Endothelial cell of umbilical vein (primary cell): Measurements from ENCODE around the gene MANBA. TPM values are rescaled to one million over a fixed set of nuclear protein-coding genes. Genes with fewer than 3 reads are reported as not detected.

Experiments used
- BruUV-seq: library from RNA; stranded (reverse); fragments of 400-500 nt; replicated peaks from 2 replicates; lab custom pipeline; 2021; lab: Mats Ljungman, UMichigan
- CTCF ChIA-PET: fragments of 300-600, 350-600 bp; sonication (Branson Sonifier 250); formaldehyde crosslinking; loops from one replicate; lab custom pipeline; 2021; ENCODE audit warnings: antibody characterized with exemption, inconsistent platforms; lab: Charles Lee
- POLR2A ChIA-PET: fragments of 300-600, 350-600 bp; sonication (Branson Sonifier 250); formaldehyde crosslinking; loops from one replicate; lab custom pipeline; 2021; ENCODE audit warnings: antibody characterized with exemption, inconsistent platforms; lab: Charles Lee
- DNase-seq: peaks from one replicate; pipeline ENCODE4 v3.0.0-alpha.2; 2011; ENCODE audit warnings: low read depth, low spot score
- FAIRE-seq: peaks from 2 replicates; lab custom pipeline; 2011; peaks lifted over from hg19 to GRCh38; lab: Jason Lieb, UNC
- H2AFZ ChIP-seq: 2 replicates; pipeline ENCODE4 v1.6.0; 2012; ENCODE audit warnings: low read depth, low read length, control low read depth, inconsistent platforms
- H3K27ac ChIP-seq: 2 replicates; pipeline ENCODE4 v1.5.1; 2011; ENCODE audit warnings: low read depth, mild to moderate bottlenecking, control low read depth, low read length, moderate library complexity; ENCODE audit not compliant: insufficient read depth
- H3K27me3 ChIP-seq, 2 experiments: 2 replicates each; pipeline versions ENCODE4 v1.6.0 to v1.6.1; 2011; ENCODE audit warnings: low read length in 2 of 2, mixed read lengths in 1 of 2; ENCODE audit not compliant: control insufficient read depth in 2 of 2, insufficient read depth in 2 of 2
- H3K36me3 ChIP-seq, 2 experiments: 2 replicates in 1 of 2; 3 replicates in 1 of 2; pipeline ENCODE4 v1.5.1; 2011; ENCODE audit warnings: low read length in 2 of 2, mild to moderate bottlenecking in 1 of 2, moderate library complexity in 1 of 2; ENCODE audit not compliant: control insufficient read depth in 2 of 2, insufficient read depth in 2 of 2; ENCODE audit errors: extremely low read depth in 1 of 2
- H3K4me1 ChIP-seq: 3 replicates; pipeline ENCODE4 v1.5.1; 2011; ENCODE audit warnings: mild to moderate bottlenecking, low read length; ENCODE audit not compliant: control insufficient read depth, insufficient read depth; ENCODE audit errors: extremely low read depth
- H3K4me2 ChIP-seq: 2 replicates; pipeline ENCODE4 v1.6.1; 2011; ENCODE audit warnings: low read length, control low read depth, mixed read lengths; ENCODE audit not compliant: insufficient read depth
- H3K4me3 ChIP-seq, 3 experiments: fragments of 200-600 bp in 1 of 3; sonication (generic), shearing (Covaris generic) in 1 of 3; replicated peaks in 1 of 3; 2 replicates each; pipeline ENCODE4 v1.5.1; 2011 to 2016; ENCODE audit warnings: control low read depth in 3 of 3, low read length in 3 of 3, mild to moderate bottlenecking in 2 of 3, inconsistent platforms in 1 of 3, low read depth in 1 of 3, moderate library complexity in 1 of 3; ENCODE audit not compliant: insufficient read depth in 1 of 3
- H3K79me2 ChIP-seq: 2 replicates; pipeline ENCODE4 v1.6.0; 2012; ENCODE audit warnings: low read length, inconsistent platforms; ENCODE audit not compliant: control insufficient read depth, insufficient read depth
- H3K9ac ChIP-seq: replicated peaks from 2 replicates; pipeline ENCODE3; 2011; ENCODE audit warnings: low read length, control low read depth; ENCODE audit not compliant: insufficient read depth; ENCODE audit errors: extremely low read depth
- H3K9me1 ChIP-seq: replicated peaks from 3 replicates; pipeline ENCODE4 v1.6.0; 2011; ENCODE audit warnings: mild to moderate bottlenecking, low read length; ENCODE audit not compliant: control insufficient read depth, insufficient read depth; ENCODE audit errors: extremely low read depth
- H3K9me3 ChIP-seq: replicated peaks from 2 replicates; pipeline ENCODE4 v1.5.1; 2012; ENCODE audit warnings: low read length, inconsistent platforms; ENCODE audit not compliant: control insufficient read depth, insufficient read depth
- H4K20me1 ChIP-seq: replicated peaks from 2 replicates; pipeline ENCODE3; 2011; ENCODE audit warnings: mild to moderate bottlenecking, low read length; ENCODE audit not compliant: control insufficient read depth, insufficient read depth; ENCODE audit errors: extremely low read depth
- EZH2 ChIP-seq: IDR thresholded peaks from 2 replicates; pipeline ENCODE4 v1.6.1; 2012; ENCODE audit warnings: borderline replicate concordance, low read depth, mild to moderate bottlenecking, moderate library complexity, low read length, inconsistent platforms; ENCODE audit not compliant: severe bottlenecking
- FOS ChIP-seq: IDR thresholded peaks from 2 replicates; pipeline ENCODE4 v1.6.1; 2011; ENCODE audit warnings: mild to moderate bottlenecking, low read length, moderate library complexity, borderline replicate concordance; ENCODE audit not compliant: insufficient read depth
- GATA2 ChIP-seq: IDR thresholded peaks from 2 replicates; pipeline ENCODE4 v1.7.0; 2011; ENCODE audit warnings: low read depth, mild to moderate bottlenecking, moderate library complexity, mixed read lengths, low read length; ENCODE audit not compliant: insufficient read length, insufficient read depth
- JUN ChIP-seq: IDR thresholded peaks from 2 replicates; pipeline ENCODE4 v1.6.1; 2011; ENCODE audit warnings: borderline replicate concordance, low read depth; ENCODE audit not compliant: insufficient read length, insufficient read depth
- MYC ChIP-seq: IDR thresholded peaks from one replicate; pipeline ENCODE4 v1.6.1; 2011; ENCODE audit warnings: mild to moderate bottlenecking, low read depth, low read length
- POLR2A ChIP-seq: IDR thresholded peaks from 2 replicates; pipeline ENCODE4 v1.6.1; 2012; ENCODE audit warnings: low read depth, mild to moderate bottlenecking, control low read depth, low read length
- POLR2AphosphoS5 ChIP-seq: IDR thresholded peaks from 2 replicates; pipeline ENCODE4 v1.6.1; 2012; ENCODE audit warnings: low read depth, mild to moderate bottlenecking, control low read depth, low read length, moderate library complexity; ENCODE audit not compliant: insufficient read depth
- dilution Hi-C: fragments of 300-500 bp; cut with MboI; formaldehyde crosslinking; loops from one replicate; pipeline ENCODE4 v1.15.0; 2019; ENCODE audit warnings: low sequenced_read_pairs; ENCODE audit not compliant: extremely low pct_ligation_motif_present
- intact Hi-C: fragments of 100-400 bp; cut with micrococcal nuclease; formaldehyde crosslinking; loops from one replicate; pipeline ENCODE4 v1.10.0; 2022
- polyA plus RNA-seq, 4 experiments: library from polyadenylated mRNA; depleted of rRNA in 3 of 4; stranded (reverse) in 3 of 4; unstranded in 1 of 4; fragments of >200 nt; gene quantifications; 2 replicates each; pipeline versions ENCODE4 v1.2.1 to v1.2.3, GENCODE V29; 2011 to 2012; ENCODE audit warnings: missing spikeins in 1 of 4
- total RNA-seq: library from RNA; stranded (reverse); gene quantifications from 2 replicates; pipeline ENCODE4 v1.2.3, GENCODE V29; 2021
- TF ChIP-seq, protein P1 (sequence below), 2 donors: IDR thresholded peaks; 1 replicate in 1 of 2; 2 replicates in 1 of 2; pipeline ENCODE4 v1.5.1; 2011; ENCODE audit warnings: low read length in 2 of 2, mild to moderate bottlenecking in 2 of 2, moderate library complexity in 2 of 2, control low read depth in 1 of 2, inconsistent platforms in 1 of 2, low read depth in 1 of 2; ENCODE audit not compliant: insufficient read depth in 1 of 2; ENCODE audit errors: extremely low read depth in 1 of 2
- TF ChIP-seq, protein P2 (sequence below): IDR thresholded peaks from 2 replicates; pipeline ENCODE4 v1.6.1; 2011; ENCODE audit not compliant: insufficient read depth, insufficient read length

MANBA gene
- total and polyA plus RNA-seq, 2 donors (not counting 3 experiments of a cell fraction or from before 2014, with no cell fraction given): 5.6 to 7.7 TPM

DNA sequence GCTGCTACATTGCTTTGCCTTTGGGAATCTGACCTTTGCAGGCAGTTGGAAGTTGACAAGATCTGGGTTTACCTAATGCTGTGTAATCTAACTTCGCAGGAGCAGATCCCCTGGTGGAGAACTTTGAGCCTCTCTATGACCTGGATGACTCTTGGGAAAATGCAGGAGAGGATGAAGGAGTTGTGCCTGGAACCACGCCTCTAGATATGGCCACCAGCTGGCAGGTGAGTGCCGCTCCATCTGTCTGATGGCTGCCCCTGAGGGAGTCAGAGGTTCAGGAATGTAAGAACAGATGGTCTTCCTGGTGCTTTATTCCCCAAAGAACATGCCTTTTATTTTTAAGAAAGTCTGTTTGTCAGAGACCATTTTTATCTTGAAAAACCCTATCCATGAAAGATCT, 150.3 kb downstream of the MANBA start:
- intact Hi-C loops: loop anchor here (1.0 to 5.0 kb wide), 3 partner anchors 108 to 178 kb away; partner anchors contain the start of gene NFKB1
- POLR2A ChIA-PET: no interaction called here
- peaks cover 23% of the 10 kb centered on the region in 2 experiments for H3K36me3 ChIP-seq

More for the DNA sequence above, 150.3 kb downstream of the MANBA start:
- FAIRE-seq (no peak), DNase-seq (no peak)
- Histone ChIP-seq H3K4me2 (no peak overlapping the region), H3K9ac (no peak overlapping the region), H3K27ac (no peak overlapping the region), H2AFZ (no peak overlapping the region), H3K4me3 (no peak overlapping the region), H4K20me1 (no peaks in the 10 kb centered on the region), H3K9me1 (no peaks in the 10 kb centered on the region), H3K4me1 (peaks cover 29% of the 10 kb centered on the region), H3K79me2 (no peaks in the 10 kb centered on the region), H3K27me3 (no peaks in the 10 kb centered on the region), H3K9me3 (no peaks in the 10 kb centered on the region)
- TF ChIP-seq MYC (no peak), JUN (no peak), EZH2 (no peak), POLR2A (no peak), GATA2 (no peak), POLR2AphosphoS5 (no peak), FOS (no peak)
- TF ChIP-seq, protein P1, sequence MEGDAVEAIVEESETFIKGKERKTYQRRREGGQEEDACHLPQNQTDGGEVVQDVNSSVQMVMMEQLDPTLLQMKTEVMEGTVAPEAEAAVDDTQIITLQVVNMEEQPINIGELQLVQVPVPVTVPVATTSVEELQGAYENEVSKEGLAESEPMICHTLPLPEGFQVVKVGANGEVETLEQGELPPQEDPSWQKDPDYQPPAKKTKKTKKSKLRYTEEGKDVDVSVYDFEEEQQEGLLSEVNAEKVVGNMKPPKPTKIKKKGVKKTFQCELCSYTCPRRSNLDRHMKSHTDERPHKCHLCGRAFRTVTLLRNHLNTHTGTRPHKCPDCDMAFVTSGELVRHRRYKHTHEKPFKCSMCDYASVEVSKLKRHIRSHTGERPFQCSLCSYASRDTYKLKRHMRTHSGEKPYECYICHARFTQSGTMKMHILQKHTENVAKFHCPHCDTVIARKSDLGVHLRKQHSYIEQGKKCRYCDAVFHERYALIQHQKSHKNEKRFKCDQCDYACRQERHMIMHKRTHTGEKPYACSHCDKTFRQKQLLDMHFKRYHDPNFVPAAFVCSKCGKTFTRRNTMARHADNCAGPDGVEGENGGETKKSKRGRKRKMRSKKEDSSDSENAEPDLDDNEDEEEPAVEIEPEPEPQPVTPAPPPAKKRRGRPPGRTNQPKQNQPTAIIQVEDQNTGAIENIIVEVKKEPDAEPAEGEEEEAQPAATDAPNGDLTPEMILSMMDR (IDR thresholded peaks at IDR 0.05; ENCODE audit: extremely low read depth in 1 of 2, insufficient read depth in 1 of 2, low read depth in 1 of 2, low read length in 2 of 2): no peak
- TF ChIP-seq, protein P2, sequence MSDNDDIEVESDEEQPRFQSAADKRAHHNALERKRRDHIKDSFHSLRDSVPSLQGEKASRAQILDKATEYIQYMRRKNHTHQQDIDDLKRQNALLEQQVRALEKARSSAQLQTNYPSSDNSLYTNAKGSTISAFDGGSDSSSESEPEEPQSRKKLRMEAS: no peak
- no TSS peak for BruUV-seq
- dilution Hi-C loops: no loop called here
- CTCF ChIA-PET: interaction anchor here (1.3 to 2.2 kb wide), 4 partner anchors 162 to 489 kb away, joined by 3 to 8 read pairs (median 5); partner anchors contain the start of gene BDH2
